PFSK-1 (cell line): Measurements from ENCODE around the gene TXNRD3.

ENCODE experiments used
- FOXP2 ChIP-seq: optimal IDR thresholded peaks from 2 replicates; pipeline ENCODE3; 2011; ENCODE audit warnings: borderline replicate concordance, control low read depth, inconsistent platforms; ENCODE audit not compliant: insufficient read depth; ENCODE audit errors: extremely low read length, extremely low read depth
- POLR2AphosphoS5 ChIP-seq: IDR thresholded peaks from 2 replicates; pipeline ENCODE4 v1.6.1; 2012; ENCODE audit warnings: low read depth, mild to moderate bottlenecking, control low read depth, low read length, moderate library complexity
- REST ChIP-seq, 2 experiments: IDR thresholded peaks; 2 replicates each; pipeline versions ENCODE4 v1.6.1 to v1.8.0; 2011 to 2012; ENCODE audit warnings: low read depth in 2 of 2, low read length in 2 of 2, control low read depth in 1 of 2, inconsistent platforms in 1 of 2, mild to moderate bottlenecking in 1 of 2, moderate library complexity in 1 of 2; ENCODE audit not compliant: insufficient read depth in 1 of 2
- SIN3A ChIP-seq: IDR thresholded peaks from 2 replicates; pipeline ENCODE4 v1.6.1; 2012; ENCODE audit warnings: mild to moderate bottlenecking, low read length, moderate library complexity, borderline replicate concordance; ENCODE audit not compliant: insufficient read depth
- TAF1 ChIP-seq: IDR thresholded peaks from 2 replicates; pipeline ENCODE4 v1.6.1; 2012; ENCODE audit warnings: low read length, control low read depth, borderline replicate concordance; ENCODE audit not compliant: insufficient read depth

The TXNRD3 gene

GRCh38 chr3:126682009-126682408, 27.1 kb upstream of the TXNRD3 start:
- TF ChIP-seq REST (IDR thresholded peaks at IDR 0.05; ENCODE audit: insufficient read depth in 1 of 2, low read depth in 2 of 2, low read length in 2 of 2), result no peak
- no peak for TF ChIP-seq TAF1
- TF ChIP-seq SIN3A, result no peak
- TF ChIP-seq POLR2AphosphoS5, result no peak
- no peak for TF ChIP-seq FOXP2

GRCh38 chr3:126680667-126681055, 25.7 kb upstream of the TXNRD3 start:
- no peak for TF ChIP-seq POLR2AphosphoS5
- no peak for TF ChIP-seq FOXP2
- TF ChIP-seq REST (IDR thresholded peaks at IDR 0.05; ENCODE audit: insufficient read depth in 1 of 2, low read depth in 2 of 2, low read length in 2 of 2), result no peak
- no peak for TF ChIP-seq SIN3A
- TF ChIP-seq TAF1, result no peak

GRCh38 chr3:126679831-126680666, 25.1 kb upstream of the TXNRD3 start:
- TF ChIP-seq REST (IDR thresholded peaks at IDR 0.05; ENCODE audit: insufficient read depth in 1 of 2, low read depth in 2 of 2, low read length in 2 of 2) (no peak), SIN3A (no peak), POLR2AphosphoS5 (no peak), TAF1 (no peak), FOXP2 (no peak)

GRCh38 chr3:126679318-126679751, 24.4 kb upstream of the TXNRD3 start:
- TF ChIP-seq POLR2AphosphoS5 (no peak), FOXP2 (no peak), SIN3A (no peak), REST (IDR thresholded peaks at IDR 0.05; ENCODE audit: insufficient read depth in 1 of 2, low read depth in 2 of 2, low read length in 2 of 2) (no peak), TAF1 (no peak)
